HG03039 (cell line): ENCODE results near the gene MILR1.
"Not testable (repeated sequence)": the region's sequence is repeated elsewhere in the genome, so short reads cannot be mapped to it uniquely, and the experiment has no call there.

Source experiments
- ATAC-seq: cut with Tn5 transposase; IDR thresholded peaks from one replicate; pipeline ENCODE4 v1.9.1; 2021; ENCODE audit warnings: mild to moderate bottlenecking, moderate library complexity; ENCODE audit not compliant: unreplicated experiment

Gene MILR1

GRCh38 chr17:64426596-64426995 is 22.3 kb upstream of the MILR1 start:
- no peak for ATAC-seq

GRCh38 chr17:64428406-64428805 is 20.5 kb upstream of the MILR1 start:
- ATAC-seq = no peak

DNA sequence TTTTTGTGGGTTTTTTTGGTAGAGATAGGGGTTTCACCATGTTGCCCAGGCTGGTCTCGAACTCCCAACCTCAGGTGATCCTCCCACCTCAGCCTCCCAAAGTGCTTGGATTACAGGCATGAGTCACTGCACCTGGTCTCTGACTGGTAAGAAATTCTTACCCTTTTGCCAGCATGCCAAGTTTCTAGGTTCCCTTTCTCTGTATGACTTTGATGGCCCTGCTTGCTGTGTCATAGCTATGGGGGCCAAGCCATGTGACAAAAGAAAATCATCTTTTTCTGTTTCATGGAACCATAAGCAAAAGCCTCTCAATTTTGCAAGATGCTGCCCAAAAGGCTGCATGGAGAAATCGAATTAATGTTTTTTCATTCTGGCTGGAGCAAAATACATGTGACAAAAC is 18.9 kb upstream of the MILR1 start:
- not testable (repeated sequence) for ATAC-seq

DNA sequence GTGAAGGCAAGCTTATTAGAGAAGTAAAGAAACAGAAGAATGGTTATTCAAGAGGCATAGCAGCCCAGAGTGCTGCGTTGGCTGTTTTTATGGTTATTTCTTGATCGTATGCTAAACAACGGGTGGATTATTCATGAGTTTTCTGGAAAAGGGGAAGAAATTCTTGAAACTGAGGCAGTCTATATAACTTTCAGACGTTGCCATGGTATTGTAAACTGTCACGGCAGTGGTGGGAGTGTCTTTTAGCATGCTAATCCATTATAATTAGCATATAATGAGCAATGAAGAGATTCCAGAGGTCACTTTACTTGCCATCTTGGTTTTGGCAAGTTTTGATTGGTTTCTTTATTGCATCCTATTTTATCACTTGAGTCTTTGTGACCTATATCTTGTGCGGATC is 17.4 kb upstream of the MILR1 start:
- no peak for ATAC-seq

DNA sequence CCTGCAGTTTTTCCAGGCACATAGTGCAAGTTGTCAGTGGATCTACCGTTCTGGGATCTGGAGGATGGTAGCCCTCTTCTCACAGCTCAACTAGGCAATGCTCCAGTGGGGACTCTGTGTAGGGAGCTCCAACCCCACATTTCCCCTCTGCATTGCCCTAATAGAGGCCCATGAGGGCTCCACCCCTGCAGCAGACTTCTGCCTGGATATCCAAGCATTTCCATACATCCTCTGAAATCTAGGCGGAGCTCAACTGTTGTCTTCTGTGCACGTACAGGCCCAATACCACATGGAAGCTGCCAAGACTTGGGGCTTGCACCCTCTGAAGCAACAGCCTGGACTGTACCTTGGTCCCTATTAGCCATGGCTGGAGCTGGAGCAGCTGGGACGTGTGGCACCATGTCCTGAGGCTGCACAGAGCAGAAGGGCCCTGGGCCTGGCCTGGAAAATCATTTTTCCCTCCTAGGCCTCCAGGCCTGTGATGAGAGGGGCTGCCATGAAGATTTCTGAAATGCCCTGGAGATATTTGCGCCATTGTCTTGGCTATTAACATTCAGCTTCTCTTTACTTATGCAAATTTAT is 10.9 kb upstream of the MILR1 start:
- no peak for ATAC-seq

- not testable (repeated sequence) for ATAC-seq
Measured at GRCh38 chr17:64439521-64439920, 9.4 kb upstream of the MILR1 start.

- ATAC-seq = no peak
Measured at GRCh38 chr17:64439956-64440355, 9.0 kb upstream of the MILR1 start.

DNA sequence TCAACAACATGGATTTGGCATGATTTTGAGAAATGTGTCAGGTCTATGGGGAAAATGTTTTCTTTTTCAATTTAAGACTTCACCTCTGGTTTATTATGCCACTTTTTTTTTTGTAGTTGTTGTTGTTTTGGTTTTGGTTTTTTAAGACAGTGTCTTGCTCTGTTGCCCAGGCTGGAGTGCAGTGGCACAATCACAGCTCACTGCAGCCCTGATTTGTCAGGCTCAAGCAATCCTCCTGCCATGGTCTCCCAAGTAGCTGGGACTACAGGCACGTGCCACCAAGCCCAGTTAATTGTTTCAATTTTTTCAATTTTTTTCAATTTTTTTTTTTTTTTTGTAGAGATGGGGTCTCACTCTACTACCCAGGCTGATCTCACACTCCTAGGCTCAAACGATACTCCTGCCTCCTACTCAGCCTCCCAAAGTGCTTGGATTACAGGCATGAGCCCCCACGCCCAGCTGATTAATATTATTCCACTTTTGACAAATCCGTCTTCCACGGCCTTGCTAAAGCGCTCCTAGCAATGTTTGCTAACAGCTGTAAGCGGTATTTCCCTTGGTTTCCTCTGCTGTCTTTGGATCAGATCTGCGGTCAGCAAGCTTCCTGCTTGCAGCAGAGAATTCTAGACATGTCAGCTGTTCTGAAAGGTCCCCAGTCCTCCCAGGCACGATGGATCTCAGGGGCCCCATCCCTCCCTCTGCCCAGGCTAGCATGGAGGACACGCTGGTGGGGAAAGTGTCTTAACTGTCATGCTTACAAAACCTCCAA is 7.0 kb upstream of the MILR1 start:
- ATAC-seq = no peak

DNA sequence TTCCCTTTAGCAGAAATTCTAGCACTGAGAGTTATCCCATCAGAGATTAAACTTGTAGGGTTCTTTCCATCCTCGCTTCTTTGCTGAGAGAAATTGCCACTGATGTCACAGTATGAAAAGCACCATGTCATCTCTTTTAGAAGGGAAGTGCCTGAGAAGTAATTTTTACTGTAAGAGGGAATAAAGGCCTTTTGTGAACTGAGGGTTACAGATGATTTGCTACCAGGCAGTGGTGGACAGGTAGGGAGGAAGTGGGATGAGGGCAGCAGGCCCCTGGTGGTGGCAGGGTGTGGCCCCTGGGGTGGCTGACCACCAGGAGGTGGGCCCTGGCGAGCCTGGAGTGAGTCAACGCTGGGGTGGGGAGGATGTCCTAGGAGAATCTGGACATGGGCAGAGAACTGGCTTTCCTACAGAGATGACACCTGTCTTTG is 6.4 kb upstream of the MILR1 start:
- no peak for ATAC-seq

DNA sequence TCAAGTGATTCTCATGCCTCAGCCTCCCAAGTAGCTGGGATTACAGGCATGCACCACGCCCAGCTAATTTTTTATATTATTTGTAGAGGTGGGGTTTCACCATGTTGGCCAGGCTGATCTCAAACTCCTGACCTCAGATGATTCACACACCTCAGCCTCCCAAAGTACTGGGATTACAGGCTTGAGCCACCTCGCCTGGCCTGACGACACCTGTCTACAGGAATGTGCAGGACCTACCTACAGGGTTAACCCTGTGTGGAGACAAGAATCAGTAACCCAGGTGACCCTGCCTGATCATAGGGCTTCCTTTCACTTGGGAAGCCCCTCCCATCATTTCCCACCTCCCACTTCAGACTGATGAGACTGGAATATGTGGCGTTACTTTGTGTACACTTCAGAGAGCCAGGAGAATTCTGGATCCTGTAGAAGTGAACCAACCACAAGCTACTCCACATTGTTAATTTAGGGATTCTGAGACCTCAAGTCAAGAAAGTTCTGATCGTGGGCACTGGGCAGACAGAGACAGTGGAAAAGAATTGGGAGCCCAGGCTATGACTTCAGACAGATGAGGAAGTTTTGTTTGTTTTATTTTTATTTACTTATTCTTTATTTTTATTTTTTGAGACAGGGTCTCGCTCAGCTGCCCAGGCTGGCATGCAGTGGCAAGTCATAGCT is 5.7 kb upstream of the MILR1 start:
- no peak for ATAC-seq

- no peak for ATAC-seq
Measured at GRCh38 chr17:64447526-64447925, 1.4 kb upstream of the MILR1 start.

DNA sequence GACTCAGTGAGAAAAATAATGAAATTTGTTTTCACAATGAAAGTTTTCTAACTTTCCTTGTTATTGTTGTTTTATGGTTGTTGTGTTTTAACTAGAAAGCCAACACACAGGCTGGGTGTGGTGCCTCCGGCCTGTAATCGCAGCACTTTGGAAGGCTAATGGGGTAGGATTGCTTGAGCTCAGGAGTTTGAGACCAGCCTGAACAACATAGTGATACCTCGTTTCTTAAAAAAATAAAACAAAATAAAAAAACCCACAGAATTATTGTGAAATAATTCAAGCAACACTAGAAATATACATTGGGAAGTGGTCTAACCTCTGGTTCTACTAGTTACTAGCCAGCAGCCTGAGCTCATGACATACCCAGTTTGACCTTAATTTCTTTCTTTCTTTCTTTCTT is 630 bp downstream of the MILR1 start:
- no peak for ATAC-seq

DNA sequence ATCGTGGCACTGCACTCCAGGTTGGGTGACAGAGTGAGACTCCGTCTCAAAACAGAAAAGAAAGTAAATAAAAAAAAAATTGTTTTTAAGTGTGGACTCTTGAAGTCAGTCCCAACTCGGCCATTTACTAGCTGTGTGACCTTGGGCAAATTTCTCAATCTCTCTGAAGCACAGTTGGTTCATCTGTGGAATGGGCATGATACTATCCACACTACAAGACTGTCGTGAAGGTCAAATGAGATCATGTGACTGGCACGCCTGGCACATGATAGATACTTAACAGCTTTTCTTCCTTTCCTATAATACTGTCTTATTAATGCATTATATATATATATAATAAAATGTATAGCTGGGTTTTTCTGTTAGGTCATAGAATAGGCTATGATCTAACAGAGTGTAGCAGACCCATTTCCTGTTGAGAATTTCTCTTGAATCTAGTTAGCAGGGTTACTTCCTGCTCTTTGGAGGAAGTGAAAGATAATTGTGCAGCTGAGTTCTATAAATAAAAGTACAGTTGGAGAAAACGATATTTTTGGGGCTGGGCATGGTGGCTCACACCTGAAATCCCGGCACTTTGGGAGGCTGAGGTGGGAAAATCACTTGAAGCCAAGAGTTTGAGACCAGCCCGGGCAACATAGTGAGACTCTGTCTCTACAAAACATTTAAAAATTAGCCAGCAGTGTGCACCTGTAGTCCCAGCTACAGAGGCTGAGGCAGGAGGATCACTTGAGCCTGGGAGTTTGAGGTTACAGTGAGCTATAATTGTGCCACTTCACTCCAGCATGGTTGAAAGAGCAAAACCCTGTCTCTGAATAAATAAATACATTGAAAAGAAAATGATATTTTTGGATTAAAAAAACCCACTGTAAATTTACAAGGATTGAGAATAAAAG is 7.3 kb downstream of the MILR1 start:
- ATAC-seq = no peak

- no peak for ATAC-seq
Measured at GRCh38 chr17:64457156-64457555, 8.2 kb downstream of the MILR1 start.

GRCh38 chr17:64458756-64459155 is 9.8 kb downstream of the MILR1 start:
- ATAC-seq = no peak

- no peak for ATAC-seq
Measured at GRCh38 chr17:64459284-64459747, 10.4 kb downstream of the MILR1 start.

GRCh38 chr17:64459818-64460217 is 10.9 kb downstream of the MILR1 start:
- ATAC-seq = not testable (repeated sequence)

GRCh38 chr17:64460955-64461354 is 12.0 kb downstream of the MILR1 start:
- no peak for ATAC-seq

DNA sequence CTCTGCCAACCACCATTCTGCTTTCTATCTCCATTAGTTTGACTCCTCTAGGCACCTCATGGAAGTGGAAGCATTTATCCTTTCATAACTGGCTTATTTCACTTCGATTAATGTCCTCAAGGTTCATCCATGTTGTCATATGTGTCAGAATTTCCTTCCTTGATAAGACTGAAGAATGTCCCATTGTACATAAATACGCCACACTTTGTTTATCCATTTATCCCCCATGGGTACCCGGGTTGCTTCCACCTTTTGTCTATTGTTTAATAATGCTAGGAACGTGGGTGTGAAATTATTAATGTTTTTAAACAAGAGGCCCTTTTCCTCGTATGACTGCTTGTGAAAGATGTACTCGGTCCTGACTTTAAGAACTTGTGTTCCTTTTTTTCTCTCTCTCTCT is 12.9 kb downstream of the MILR1 start:
- no peak for ATAC-seq

- ATAC-seq = no peak
Measured at GRCh38 chr17:64466019-64466735, 17.3 kb downstream of the MILR1 start.
